GM12873 (cell line): ENCODE measurements around the gene GP2.
A peak's percentile ranks its signal among the peaks of the same experiment; 100 is the strongest.

Experiments
- TF ChIP-seq, protein P1 (sequence below): IDR thresholded peaks from 2 replicates; pipeline ENCODE4 v1.5.1; 2012; ENCODE audit warnings: low read depth, mild to moderate bottlenecking, moderate library complexity, low read length, control low read depth; ENCODE audit not compliant: insufficient read depth; ENCODE audit errors: missing control alignments

Gene GP2

DNA sequence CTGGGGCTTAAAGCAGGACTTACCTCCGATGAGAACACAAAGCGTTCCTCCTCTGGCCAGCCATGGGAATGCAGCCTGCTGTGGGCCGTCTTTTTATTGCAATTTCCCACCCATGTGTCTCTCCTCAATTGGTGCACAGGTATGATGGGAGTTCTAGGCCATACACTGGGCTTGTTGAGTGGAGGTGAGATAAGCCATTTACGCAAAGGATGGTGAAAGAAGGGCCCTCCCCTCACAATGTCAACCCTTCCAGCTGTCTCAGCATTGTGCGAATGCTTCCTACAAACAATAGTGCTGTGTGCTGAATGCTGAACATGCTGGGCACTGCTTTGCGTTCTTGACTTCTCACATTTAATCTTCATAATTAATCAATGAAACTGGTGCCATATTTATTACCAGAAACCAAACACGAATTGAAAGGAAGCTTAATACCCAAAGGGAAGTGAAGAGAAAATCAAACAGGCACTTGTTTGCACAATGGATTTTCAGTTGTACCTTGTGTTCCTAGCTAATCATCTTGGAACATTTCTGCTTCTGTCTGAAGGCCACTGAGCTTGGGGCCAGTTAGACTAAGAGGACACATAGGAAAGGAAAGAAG is at the start of gene GP2:
TSS of gene GP2 (minus strand) at position 70 of the 598 bp plus-strand sequence. CDS start 1,082 bp downstream, outside the sequence.
- TF ChIP-seq, protein P1, sequence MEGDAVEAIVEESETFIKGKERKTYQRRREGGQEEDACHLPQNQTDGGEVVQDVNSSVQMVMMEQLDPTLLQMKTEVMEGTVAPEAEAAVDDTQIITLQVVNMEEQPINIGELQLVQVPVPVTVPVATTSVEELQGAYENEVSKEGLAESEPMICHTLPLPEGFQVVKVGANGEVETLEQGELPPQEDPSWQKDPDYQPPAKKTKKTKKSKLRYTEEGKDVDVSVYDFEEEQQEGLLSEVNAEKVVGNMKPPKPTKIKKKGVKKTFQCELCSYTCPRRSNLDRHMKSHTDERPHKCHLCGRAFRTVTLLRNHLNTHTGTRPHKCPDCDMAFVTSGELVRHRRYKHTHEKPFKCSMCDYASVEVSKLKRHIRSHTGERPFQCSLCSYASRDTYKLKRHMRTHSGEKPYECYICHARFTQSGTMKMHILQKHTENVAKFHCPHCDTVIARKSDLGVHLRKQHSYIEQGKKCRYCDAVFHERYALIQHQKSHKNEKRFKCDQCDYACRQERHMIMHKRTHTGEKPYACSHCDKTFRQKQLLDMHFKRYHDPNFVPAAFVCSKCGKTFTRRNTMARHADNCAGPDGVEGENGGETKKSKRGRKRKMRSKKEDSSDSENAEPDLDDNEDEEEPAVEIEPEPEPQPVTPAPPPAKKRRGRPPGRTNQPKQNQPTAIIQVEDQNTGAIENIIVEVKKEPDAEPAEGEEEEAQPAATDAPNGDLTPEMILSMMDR = no peak

DNA sequence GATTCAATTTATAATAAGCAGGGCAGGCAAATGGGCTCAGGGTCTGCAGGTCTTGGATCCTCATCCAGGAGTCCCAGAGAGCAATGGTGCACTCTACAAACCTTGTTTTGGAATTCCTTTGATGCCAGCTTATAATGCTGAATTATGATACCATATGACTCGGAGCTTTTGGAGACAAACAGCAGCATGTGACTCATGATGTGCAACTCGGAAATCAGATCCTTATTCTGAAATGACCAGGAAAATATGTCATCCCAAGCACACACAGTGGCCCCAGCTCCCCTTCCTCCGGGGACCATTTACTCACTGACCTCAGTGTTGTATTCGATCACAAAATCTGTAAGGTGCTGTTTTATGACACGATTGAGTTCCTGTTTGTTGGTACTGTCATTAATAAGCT is 45.4 kb upstream of the GP2 start:
- TF ChIP-seq, protein P1 = no peak

GRCh38 chr16:20369452-20370054 is 42.2 kb upstream of the GP2 start:
- TF ChIP-seq, protein P1 = no peak

DNA sequence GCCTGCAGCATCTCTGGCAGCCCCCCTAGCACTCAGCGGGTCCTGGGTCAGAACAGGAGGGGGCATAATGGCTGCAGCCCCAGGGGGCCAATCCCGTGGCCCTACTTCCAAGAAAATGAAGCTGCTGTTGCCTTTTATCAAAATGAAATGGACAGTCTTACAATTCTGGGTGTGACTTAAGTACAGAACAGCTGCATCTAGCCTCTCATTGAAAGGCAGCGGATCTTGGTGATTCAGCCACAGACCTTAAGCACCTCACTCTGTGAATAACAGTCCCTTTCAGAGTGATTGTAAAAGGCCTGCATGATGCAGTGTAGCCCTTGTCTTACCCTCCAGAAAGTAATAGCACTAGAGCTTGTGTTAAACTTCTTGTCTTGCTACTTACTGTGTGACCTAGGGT is 36.7 kb upstream of the GP2 start:
- TF ChIP-seq, protein P1 = no peak

DNA sequence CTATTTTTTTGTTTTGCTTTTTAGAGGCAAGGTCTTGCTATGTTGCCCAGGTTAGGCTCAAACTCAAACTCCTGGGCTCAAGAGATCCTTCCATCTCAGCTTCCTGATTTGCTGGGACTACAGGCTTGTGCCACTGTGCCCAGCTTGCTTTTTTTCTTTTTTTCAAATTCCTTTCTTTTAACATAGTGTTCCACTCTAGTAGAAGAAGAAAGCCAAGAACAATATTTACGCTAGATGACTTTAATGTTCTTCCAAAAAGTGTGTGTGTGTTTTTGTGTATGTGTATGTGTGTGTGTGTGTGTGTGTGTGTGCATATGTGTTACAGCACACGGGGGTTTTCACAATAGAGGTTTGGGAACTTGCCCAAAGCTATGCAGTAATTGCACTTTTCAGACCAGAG is 35.9 kb upstream of the GP2 start:
- TF ChIP-seq, protein P1 = no peak

DNA sequence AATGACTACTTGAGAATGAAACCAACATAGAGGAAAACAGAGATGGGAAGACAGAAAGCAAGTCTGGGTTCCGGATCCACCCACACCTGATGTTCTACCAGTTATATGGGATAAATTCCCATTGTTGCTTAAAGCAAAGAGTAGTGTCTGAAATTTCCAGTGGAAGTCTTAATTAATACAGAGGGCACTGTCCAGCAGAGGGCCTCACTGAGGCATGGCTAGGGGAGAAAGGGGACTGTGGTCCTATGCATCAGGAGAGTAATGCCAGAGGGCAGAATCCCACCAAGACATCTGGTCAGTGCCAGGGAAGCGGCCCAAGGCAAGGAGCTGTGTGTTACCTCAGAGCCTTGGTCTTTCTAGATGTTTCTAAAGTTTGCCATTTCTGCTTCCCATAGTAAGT is 32.7 kb upstream of the GP2 start:
- TF ChIP-seq, protein P1 = peak; percentile 45

DNA sequence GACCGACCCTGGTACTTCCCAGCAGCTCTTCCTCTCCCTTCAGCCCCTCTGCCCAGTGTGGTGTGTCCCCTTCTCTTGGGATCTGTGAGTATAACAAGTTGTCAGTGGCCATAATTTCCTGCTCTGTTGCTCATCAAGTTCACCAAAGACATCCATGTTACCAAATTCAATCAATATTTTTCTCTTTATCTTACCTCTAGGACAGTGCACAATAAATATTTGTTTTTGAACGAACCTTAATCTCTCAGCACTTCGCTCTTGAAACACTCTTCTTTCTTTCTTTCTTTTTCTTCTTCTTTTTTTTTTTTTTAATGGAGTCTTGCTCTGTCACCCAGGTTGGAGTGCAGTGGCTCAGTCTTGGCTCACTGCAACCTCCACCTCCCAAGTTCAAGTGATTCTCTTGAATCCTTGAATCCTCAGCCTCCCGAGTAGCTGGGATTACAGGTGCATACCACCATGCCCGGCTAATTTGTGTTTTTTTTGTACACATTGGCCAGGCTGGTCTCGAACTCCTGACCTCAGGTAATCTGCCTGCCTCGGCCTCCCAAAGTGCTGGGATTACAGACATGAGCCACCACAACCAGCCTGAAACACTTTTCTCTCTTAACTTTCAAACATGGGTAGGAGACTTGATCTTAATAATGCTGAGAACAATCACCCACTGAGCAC is 27.9 kb upstream of the GP2 start:
- TF ChIP-seq, protein P1 = no peak
